ENCODE measurements around the gene BOC.

Gene BOC

GRCh38 chr3:113275258-113275556 is 63.9 kb downstream of the BOC start:
- H3K4me1 ChIP-seq (ENCODE audit: control insufficient read depth in 1 of 2, insufficient read depth in 2 of 2, low read length in 2 of 2): peaks cover 0 to 9% of the 10 kb centered on the region in 2 donors
- no peak overlapping the region for H3K9ac ChIP-seq (ENCODE audit: low read depth in 1 of 2, low read length in 2 of 2)
- H3K36me3 ChIP-seq (ENCODE audit: control insufficient read depth in 1 of 2, insufficient read depth in 2 of 2, low read length in 2 of 2): peaks cover 0 to 4% of the 10 kb centered on the region in 2 donors
- H3K9me3 ChIP-seq (ENCODE audit: control insufficient read depth in 1 of 2, low read length in 2 of 2): no peaks in the 10 kb centered on the region
- H3K27me3 ChIP-seq (ENCODE audit: control insufficient read depth in 1 of 2, insufficient read depth in 2 of 2, low read length in 2 of 2): no peaks in the 10 kb centered on the region
- no peak overlapping the region for H3K4me3 ChIP-seq (ENCODE audit: low read depth in 1 of 2, low read length in 2 of 2)
- H3K27ac ChIP-seq (ENCODE audit: low read depth, low read length): no peak overlapping the region

GRCh38 chr3:113275583-113275928 is 64.2 kb downstream of the BOC start:
- Histone ChIP-seq H3K27ac (ENCODE audit: low read depth, low read length) (no peak overlapping the region), H3K36me3 (ENCODE audit: control insufficient read depth in 1 of 2, insufficient read depth in 2 of 2, low read length in 2 of 2) (peaks cover 0 to 4% of the 10 kb centered on the region in 2 donors)

GRCh38 chr3:113275929-113276750 is 64.8 kb downstream of the BOC start:
- H3K9me3 ChIP-seq (ENCODE audit: control insufficient read depth in 1 of 2, low read length in 2 of 2): no peaks in the 10 kb centered on the region
- H3K4me3 ChIP-seq (ENCODE audit: low read depth in 1 of 2, low read length in 2 of 2): peak overlapping the region; percentile 26
- peaks cover 0 to 4% of the 10 kb centered on the region in 2 donors for H3K36me3 ChIP-seq (ENCODE audit: control insufficient read depth in 1 of 2, insufficient read depth in 2 of 2, low read length in 2 of 2)

More at GRCh38 chr3:113275583-113275928, 64.2 kb downstream of the BOC start:
- Histone ChIP-seq H3K9ac (ENCODE audit: low read depth in 1 of 2, low read length in 2 of 2) (no peak overlapping the region), H3K4me3 (ENCODE audit: low read depth in 1 of 2, low read length in 2 of 2) (no peak overlapping the region), H3K27me3 (ENCODE audit: control insufficient read depth in 1 of 2, insufficient read depth in 2 of 2, low read length in 2 of 2) (no peaks in the 10 kb centered on the region), H3K4me1 (ENCODE audit: control insufficient read depth in 1 of 2, insufficient read depth in 2 of 2, low read length in 2 of 2) (peaks cover 0 to 9% of the 10 kb centered on the region in 2 donors), H3K9me3 (ENCODE audit: control insufficient read depth in 1 of 2, low read length in 2 of 2) (no peaks in the 10 kb centered on the region)

GRCh38 chr3:113276751-113277080 is 65.4 kb downstream of the BOC start:
- Histone ChIP-seq H3K36me3 (ENCODE audit: control insufficient read depth in 1 of 2, insufficient read depth in 2 of 2, low read length in 2 of 2) (peaks cover 0 to 4% of the 10 kb centered on the region in 2 donors), H3K27ac (ENCODE audit: low read depth, low read length) (no peak overlapping the region), H3K4me1 (ENCODE audit: control insufficient read depth in 1 of 2, insufficient read depth in 2 of 2, low read length in 2 of 2) (peaks cover 0 to 9% of the 10 kb centered on the region in 2 donors), H3K9ac (ENCODE audit: low read depth in 1 of 2, low read length in 2 of 2) (peak overlapping the region in 1 of 2 donors; percentile 20), H3K4me3 (ENCODE audit: low read depth in 1 of 2, low read length in 2 of 2) (peak overlapping the region; percentile 26), H3K27me3 (ENCODE audit: control insufficient read depth in 1 of 2, insufficient read depth in 2 of 2, low read length in 2 of 2) (no peaks in the 10 kb centered on the region), H3K9me3 (ENCODE audit: control insufficient read depth in 1 of 2, low read length in 2 of 2) (no peaks in the 10 kb centered on the region)

More at GRCh38 chr3:113275929-113276750, 64.8 kb downstream of the BOC start:
- peaks cover 0 to 9% of the 10 kb centered on the region in 2 donors for H3K4me1 ChIP-seq (ENCODE audit: control insufficient read depth in 1 of 2, insufficient read depth in 2 of 2, low read length in 2 of 2)
- H3K27me3 ChIP-seq (ENCODE audit: control insufficient read depth in 1 of 2, insufficient read depth in 2 of 2, low read length in 2 of 2): no peaks in the 10 kb centered on the region
- H3K27ac ChIP-seq (ENCODE audit: low read depth, low read length): no peak overlapping the region
- peak overlapping the region in 1 of 2 donors; percentile 20 for H3K9ac ChIP-seq (ENCODE audit: low read depth in 1 of 2, low read length in 2 of 2)

GRCh38 chr3:113277414-113277813 is 66.1 kb downstream of the BOC start:
- Histone ChIP-seq H3K27ac (ENCODE audit: low read depth, low read length) (no peak overlapping the region), H3K4me1 (ENCODE audit: control insufficient read depth in 1 of 2, insufficient read depth in 2 of 2, low read length in 2 of 2) (peaks cover 0 to 9% of the 10 kb centered on the region in 2 donors), H3K9ac (ENCODE audit: low read depth in 1 of 2, low read length in 2 of 2) (no peak overlapping the region), H3K9me3 (ENCODE audit: control insufficient read depth in 1 of 2, low read length in 2 of 2) (no peaks in the 10 kb centered on the region), H3K27me3 (ENCODE audit: control insufficient read depth in 1 of 2, insufficient read depth in 2 of 2, low read length in 2 of 2) (no peaks in the 10 kb centered on the region), H3K4me3 (ENCODE audit: low read depth in 1 of 2, low read length in 2 of 2) (no peak overlapping the region), H3K36me3 (ENCODE audit: control insufficient read depth in 1 of 2, insufficient read depth in 2 of 2, low read length in 2 of 2) (peaks cover 0 to 4% of the 10 kb centered on the region in 2 donors)

- no peaks in the 10 kb centered on the region for H3K27me3 ChIP-seq (ENCODE audit: control insufficient read depth in 1 of 2, insufficient read depth in 2 of 2, low read length in 2 of 2)
- H3K36me3 ChIP-seq (ENCODE audit: control insufficient read depth in 1 of 2, insufficient read depth in 2 of 2, low read length in 2 of 2): peaks cover 0 to 4% of the 10 kb centered on the region in 2 donors
- no peak overlapping the region for H3K27ac ChIP-seq (ENCODE audit: low read depth, low read length)
- H3K4me1 ChIP-seq (ENCODE audit: control insufficient read depth in 1 of 2, insufficient read depth in 2 of 2, low read length in 2 of 2): peaks cover 0 to 9% of the 10 kb centered on the region in 2 donors
- H3K9me3 ChIP-seq (ENCODE audit: control insufficient read depth in 1 of 2, low read length in 2 of 2): no peaks in the 10 kb centered on the region
- H3K4me3 ChIP-seq (ENCODE audit: low read depth in 1 of 2, low read length in 2 of 2): no peak overlapping the region
- H3K9ac ChIP-seq (ENCODE audit: low read depth in 1 of 2, low read length in 2 of 2): no peak overlapping the region
Observed at GRCh38 chr3:113277941-113278598, 66.7 kb downstream of the BOC start.

GRCh38 chr3:113278599-113278955 is 67.2 kb downstream of the BOC start:
- no peak overlapping the region for H3K27ac ChIP-seq (ENCODE audit: low read depth, low read length)

GRCh38 chr3:113279686-113280085 is 68.3 kb downstream of the BOC start:
- H3K36me3 ChIP-seq (ENCODE audit: control insufficient read depth in 1 of 2, insufficient read depth in 2 of 2, low read length in 2 of 2): peaks cover 0 to 4% of the 10 kb centered on the region in 2 donors
- no peak overlapping the region for H3K27ac ChIP-seq (ENCODE audit: low read depth, low read length)
- no peak overlapping the region for H3K9ac ChIP-seq (ENCODE audit: low read depth in 1 of 2, low read length in 2 of 2)

More at GRCh38 chr3:113278599-113278955, 67.2 kb downstream of the BOC start:
- Histone ChIP-seq H3K4me1 (ENCODE audit: control insufficient read depth in 1 of 2, insufficient read depth in 2 of 2, low read length in 2 of 2) (peaks cover 0 to 9% of the 10 kb centered on the region in 2 donors), H3K27me3 (ENCODE audit: control insufficient read depth in 1 of 2, insufficient read depth in 2 of 2, low read length in 2 of 2) (no peaks in the 10 kb centered on the region), H3K36me3 (ENCODE audit: control insufficient read depth in 1 of 2, insufficient read depth in 2 of 2, low read length in 2 of 2) (peaks cover 0 to 4% of the 10 kb centered on the region in 2 donors), H3K9me3 (ENCODE audit: control insufficient read depth in 1 of 2, low read length in 2 of 2) (no peaks in the 10 kb centered on the region), H3K4me3 (ENCODE audit: low read depth in 1 of 2, low read length in 2 of 2) (no peak overlapping the region), H3K9ac (ENCODE audit: low read depth in 1 of 2, low read length in 2 of 2) (no peak overlapping the region)

GRCh38 chr3:113283306-113283705 is 71.9 kb downstream of the BOC start:
- Histone ChIP-seq H3K27ac (ENCODE audit: low read depth, low read length) (no peak overlapping the region), H3K36me3 (ENCODE audit: control insufficient read depth in 1 of 2, insufficient read depth in 2 of 2, low read length in 2 of 2) (peaks cover 0 to 4% of the 10 kb centered on the region in 2 donors), H3K4me1 (ENCODE audit: control insufficient read depth in 1 of 2, insufficient read depth in 2 of 2, low read length in 2 of 2) (no peaks in the 10 kb centered on the region), H3K4me3 (ENCODE audit: low read depth in 1 of 2, low read length in 2 of 2) (no peak overlapping the region), H3K9ac (ENCODE audit: low read depth in 1 of 2, low read length in 2 of 2) (no peak overlapping the region), H3K27me3 (ENCODE audit: control insufficient read depth in 1 of 2, insufficient read depth in 2 of 2, low read length in 2 of 2) (no peaks in the 10 kb centered on the region), H3K9me3 (ENCODE audit: control insufficient read depth in 1 of 2, low read length in 2 of 2) (no peaks in the 10 kb centered on the region)

More at GRCh38 chr3:113279686-113280085, 68.3 kb downstream of the BOC start:
- H3K27me3 ChIP-seq (ENCODE audit: control insufficient read depth in 1 of 2, insufficient read depth in 2 of 2, low read length in 2 of 2): no peaks in the 10 kb centered on the region
- peaks cover 0 to 9% of the 10 kb centered on the region in 2 donors for H3K4me1 ChIP-seq (ENCODE audit: control insufficient read depth in 1 of 2, insufficient read depth in 2 of 2, low read length in 2 of 2)
- H3K9me3 ChIP-seq (ENCODE audit: control insufficient read depth in 1 of 2, low read length in 2 of 2): no peaks in the 10 kb centered on the region
- no peak overlapping the region for H3K4me3 ChIP-seq (ENCODE audit: low read depth in 1 of 2, low read length in 2 of 2)

- no peaks in the 10 kb centered on the region for H3K9me3 ChIP-seq (ENCODE audit: control insufficient read depth in 1 of 2, low read length in 2 of 2)
- H3K9ac ChIP-seq (ENCODE audit: low read depth in 1 of 2, low read length in 2 of 2): no peak overlapping the region
- no peaks in the 10 kb centered on the region for H3K27me3 ChIP-seq (ENCODE audit: control insufficient read depth in 1 of 2, insufficient read depth in 2 of 2, low read length in 2 of 2)
- H3K4me3 ChIP-seq (ENCODE audit: low read depth in 1 of 2, low read length in 2 of 2): no peak overlapping the region
- no peak overlapping the region for H3K27ac ChIP-seq (ENCODE audit: low read depth, low read length)
- no peaks in the 10 kb centered on the region for H3K36me3 ChIP-seq (ENCODE audit: control insufficient read depth in 1 of 2, insufficient read depth in 2 of 2, low read length in 2 of 2)
- H3K4me1 ChIP-seq (ENCODE audit: control insufficient read depth in 1 of 2, insufficient read depth in 2 of 2, low read length in 2 of 2): no peaks in the 10 kb centered on the region
Observed at GRCh38 chr3:113284453-113285050, 73.2 kb downstream of the BOC start.

All from duodenal mucosa (tissue), 2 donors.